NCI-H1105 (cell line): ENCODE data around the gene DYDC2.
A peak's percentile ranks its signal among the peaks of the same experiment; 100 is the strongest.
"Not testable (repeated sequence)": the region's sequence is repeated elsewhere in the genome, so short reads cannot be mapped to it uniquely, and the experiment has no call there.

Source experiments
- DNase-seq: peaks from one replicate; lab custom pipeline; 2025; lab: John Stamatoyannopoulos, UW

The DYDC2 gene

DNA sequence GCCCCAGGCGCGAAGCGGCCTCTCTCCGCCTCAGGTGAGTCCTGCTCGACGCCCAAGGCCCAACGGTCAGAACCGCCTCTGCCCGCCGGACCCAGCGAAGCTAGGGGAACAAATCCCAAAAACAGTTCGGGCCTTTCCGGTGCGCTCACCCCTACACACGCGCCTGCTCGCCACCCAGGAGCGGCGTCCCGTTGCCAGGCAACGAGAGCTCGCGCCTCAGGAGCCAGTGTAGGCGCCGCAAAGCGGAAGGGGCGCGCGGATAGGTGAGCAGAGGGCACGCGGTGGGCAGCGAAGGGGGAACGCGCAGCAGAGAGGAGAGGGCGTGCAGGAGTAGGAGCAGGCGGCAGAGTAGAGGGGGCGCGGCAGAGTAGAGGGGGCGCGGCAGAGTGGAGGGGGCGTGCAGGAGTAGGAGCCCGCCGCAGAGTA, at the start of gene DYDC2, which contains the start of gene DYDC1:
DYDC2 (plus strand) TSS at position 219 of the 426 bp plus-strand sequence. CDS start 5,663 bp downstream, outside the sequence.
DYDC1 (minus strand) TSS at position 193 of the 426 bp plus-strand sequence. CDS start 4,154 bp downstream, outside the sequence.
- DNase-seq = peak; percentile 82

GRCh38 chr10:80313523-80313922, 43.1 kb upstream of the DYDC2 start:
- no peak for DNase-seq

- DNase-seq = no peak
These were observed 41.2 kb upstream of the DYDC2 start for GRCh38 chr10:80315391-80315790.

DNA sequence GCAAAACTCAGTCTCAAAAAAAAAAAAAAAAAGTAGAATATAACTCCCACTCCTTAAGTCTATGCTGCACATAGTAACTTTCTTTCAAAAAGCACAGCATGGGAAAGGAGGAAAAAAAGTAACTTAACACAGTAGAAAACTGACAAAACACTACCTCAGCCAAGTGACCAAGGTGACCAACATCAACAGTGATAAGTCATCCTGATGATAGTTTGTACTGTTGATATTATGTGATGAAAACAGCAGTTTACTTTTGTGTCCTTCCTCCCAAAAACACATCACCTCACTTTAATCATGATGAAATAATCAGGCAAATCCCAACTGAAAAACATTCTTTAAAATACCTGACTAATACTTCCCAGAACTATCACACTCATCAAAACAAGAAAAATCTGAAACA, 37.8 kb upstream of the DYDC2 start:
- no peak for DNase-seq

DNA sequence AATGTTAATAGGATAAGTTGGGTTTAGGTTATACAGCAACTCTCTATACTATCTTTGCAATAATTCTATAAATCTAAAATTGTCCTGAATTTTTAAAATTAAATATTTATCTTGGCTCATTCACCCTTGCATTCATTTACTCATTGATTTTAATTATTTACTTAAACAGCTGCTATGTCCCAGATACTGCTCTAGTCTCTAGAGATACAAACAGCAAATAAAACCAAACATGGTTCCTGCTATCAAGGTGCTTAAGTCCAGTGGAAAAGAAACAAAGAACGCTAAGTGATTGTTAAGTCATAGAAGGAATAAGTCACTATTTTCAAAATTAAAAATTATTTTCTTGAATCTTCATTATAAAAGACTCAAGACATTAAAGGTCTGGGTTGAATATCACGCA, 37.3 kb upstream of the DYDC2 start:
- no peak for DNase-seq

- no peak for DNase-seq
These were observed 36.8 kb upstream of the DYDC2 start for GRCh38 chr10:80319725-80320290.

- no peak for DNase-seq
These were observed 36.2 kb upstream of the DYDC2 start for GRCh38 chr10:80320377-80320776.

DNA sequence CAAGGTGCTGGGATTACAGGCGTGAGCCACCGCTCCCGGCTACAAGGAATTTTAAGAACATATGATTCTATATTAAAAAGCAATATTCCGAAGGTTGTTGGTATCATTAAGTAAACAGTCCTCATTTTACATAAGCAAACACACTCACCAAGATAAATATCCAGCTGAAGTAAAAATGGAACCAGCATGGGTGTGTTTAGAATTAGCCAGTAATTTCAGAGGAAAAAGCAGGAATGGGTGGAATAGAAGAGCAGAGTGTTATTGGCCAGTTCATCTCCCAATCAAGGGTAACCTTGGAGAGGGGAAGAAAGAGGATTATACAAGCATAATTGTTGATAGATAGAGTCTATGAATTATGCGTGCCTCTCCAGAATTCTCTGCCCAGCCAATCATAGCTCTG, 35.4 kb upstream of the DYDC2 start:
- no peak for DNase-seq

DNA sequence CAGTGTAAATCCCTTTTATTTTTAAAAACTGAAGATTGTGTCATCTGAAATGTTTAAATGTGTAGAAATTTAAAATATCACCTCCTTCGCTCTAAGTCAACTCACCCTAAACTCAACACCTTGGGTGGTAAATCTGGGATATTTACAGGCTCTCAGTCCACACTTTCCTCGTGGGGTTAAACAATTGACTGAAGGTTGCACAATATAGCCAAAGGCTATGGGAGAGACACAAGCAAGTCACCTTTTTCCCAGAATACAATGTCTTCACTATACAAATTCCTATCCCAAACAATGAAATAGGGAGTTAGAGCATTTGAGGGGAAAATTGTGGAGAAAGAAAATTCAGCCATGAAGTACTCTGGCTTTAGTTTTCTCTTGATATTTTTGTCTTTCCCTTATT, 34.4 kb upstream of the DYDC2 start:
- DNase-seq = no peak

DNA sequence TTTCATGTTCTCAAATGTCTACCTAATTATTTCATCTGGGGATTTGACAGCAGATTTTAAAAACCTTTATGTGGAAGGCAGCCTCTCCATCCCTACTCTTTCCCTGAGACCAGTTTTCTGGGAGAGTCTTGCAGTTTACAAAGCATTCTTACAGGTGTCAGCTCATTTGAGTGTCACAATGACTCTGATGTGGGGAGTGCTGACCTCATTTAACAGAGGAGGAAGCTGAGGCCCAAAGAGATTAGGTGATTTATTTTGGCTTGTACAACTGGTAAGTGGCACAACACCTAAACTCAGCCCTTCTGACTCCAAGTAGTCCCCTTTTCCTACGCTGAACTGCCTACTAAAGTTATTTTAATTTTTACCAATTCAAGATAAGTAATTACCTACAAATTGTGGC, 33.9 kb upstream of the DYDC2 start:
- DNase-seq = no peak

- no peak for DNase-seq
These were observed 33.3 kb upstream of the DYDC2 start for GRCh38 chr10:80323311-80323710.

GRCh38 chr10:80324086-80324485, 32.5 kb upstream of the DYDC2 start:
- DNase-seq = no peak

GRCh38 chr10:80324891-80325364, 31.7 kb upstream of the DYDC2 start:
- no peak for DNase-seq

DNA sequence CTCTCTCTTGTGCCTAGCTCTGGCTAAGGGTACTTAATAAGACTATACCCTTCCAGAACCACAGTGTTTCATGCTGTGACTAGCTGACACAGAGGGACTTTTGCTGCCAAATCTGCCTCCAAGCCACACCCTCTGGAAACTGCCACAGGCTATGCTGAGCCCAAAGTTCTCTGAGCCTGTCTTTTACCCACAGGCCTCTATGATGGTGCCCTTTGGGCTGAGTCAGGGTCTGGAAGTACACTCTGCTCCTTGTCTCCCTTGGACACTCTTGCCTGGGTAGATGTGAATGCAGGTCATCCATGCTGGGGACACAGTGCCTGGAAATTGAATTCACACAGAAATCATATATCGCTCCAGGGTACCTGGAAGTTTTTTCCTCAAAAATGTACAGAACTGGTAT, 22.6 kb upstream of the DYDC2 start:
- no peak for DNase-seq

- DNase-seq = no peak
These were observed 12.3 kb upstream of the DYDC2 start for GRCh38 chr10:80344276-80344675.

GRCh38 chr10:80344912-80345311, 11.7 kb upstream of the DYDC2 start:
- no peak for DNase-seq

DNA sequence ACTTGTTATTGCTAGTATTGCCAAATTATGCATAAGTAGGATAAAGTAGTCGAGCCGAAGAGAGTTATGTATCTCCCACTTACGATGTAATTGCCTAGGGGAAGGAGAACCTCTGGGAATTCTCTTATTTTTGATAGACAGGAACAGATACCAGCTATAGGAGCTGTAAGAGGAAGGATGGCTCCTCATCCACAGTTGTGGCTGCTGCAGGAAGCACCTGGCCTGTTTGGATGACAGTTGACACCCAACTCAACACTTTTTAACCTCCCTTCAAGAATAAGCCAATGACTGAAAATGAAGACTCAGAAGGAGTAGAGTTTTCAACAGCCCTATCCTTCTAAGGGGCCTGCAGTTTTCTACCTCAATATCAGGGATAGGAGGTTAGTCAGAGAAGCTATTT, 6.3 kb upstream of the DYDC2 start:
- no peak for DNase-seq

DNA sequence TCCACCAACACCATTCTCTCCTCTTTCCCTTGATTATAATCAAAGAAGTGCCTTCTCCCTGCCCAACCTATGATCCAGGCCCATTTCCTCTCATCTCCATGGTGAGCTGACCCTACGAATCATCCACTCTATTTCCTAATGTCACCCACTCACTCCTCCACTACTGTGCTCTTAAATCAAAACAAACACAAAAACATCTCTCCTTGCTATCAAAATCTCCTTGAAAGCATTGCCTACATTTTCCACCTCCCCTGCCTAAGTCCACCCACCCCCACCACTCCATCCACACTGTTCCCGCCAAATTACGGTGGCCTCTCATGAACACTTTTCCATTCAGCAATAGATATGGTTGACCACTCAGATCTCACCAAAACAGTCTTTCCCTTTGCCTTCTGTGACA, 5.4 kb upstream of the DYDC2 start:
- DNase-seq = no peak

DNA sequence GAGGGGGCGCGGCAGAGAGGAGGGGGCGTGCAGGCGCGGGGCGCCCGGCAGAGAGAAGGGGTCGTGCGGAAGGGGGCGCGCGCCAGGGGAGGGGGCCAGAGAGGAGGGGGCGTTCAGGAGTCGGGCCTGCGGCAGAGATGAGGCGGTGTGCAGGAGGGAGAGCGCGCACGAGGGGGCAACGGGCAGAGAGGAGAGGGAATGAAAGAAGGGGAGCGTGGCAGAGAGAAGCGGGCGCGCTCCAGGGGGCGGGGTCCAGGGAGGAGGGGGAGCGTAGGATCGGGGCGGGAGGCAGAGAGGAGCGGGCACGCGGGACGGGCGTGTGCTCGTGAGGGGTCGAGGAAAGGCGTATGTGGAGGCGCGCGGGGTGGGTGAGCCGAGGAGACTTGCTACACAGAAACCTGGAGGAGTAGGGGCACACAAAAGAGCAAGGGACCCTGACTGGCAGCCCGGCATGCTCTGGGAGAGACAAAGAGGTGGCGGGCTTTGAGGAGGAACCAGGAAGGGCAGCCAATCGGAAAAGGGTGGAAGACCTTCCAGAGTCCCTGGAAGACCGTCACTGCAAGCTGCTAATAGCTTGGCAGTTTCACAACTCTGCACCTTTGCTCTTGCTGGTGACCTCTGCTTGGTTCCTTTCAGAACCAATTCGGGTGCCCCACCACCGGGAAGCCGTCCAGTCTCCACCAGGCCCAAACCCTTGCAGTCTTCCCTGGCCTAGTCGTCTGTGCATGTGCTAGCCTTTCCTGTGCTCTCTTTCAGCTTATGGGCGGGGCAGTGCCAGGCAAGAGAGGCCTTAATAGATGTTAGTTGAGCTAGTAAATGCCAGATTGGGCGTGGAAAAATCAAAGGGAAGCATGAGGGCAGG, 639 bp downstream of the DYDC2 start:
- DNase-seq = peak; percentile 27

DNA sequence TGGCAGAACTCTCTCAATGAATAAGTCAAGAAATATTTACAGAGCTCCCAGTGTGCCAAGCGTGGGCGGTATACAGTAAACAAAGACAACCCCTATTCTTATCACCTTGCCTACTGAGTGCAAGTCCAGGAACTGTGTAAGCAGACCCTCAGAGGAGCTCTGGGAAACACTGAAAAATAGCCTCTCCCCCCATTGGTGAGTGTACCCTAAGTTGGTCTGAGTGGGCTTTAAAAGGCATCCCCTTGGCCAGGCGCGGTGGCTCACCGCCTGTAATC, 1.2 kb downstream of the DYDC2 start:
- DNase-seq = no peak

DNA sequence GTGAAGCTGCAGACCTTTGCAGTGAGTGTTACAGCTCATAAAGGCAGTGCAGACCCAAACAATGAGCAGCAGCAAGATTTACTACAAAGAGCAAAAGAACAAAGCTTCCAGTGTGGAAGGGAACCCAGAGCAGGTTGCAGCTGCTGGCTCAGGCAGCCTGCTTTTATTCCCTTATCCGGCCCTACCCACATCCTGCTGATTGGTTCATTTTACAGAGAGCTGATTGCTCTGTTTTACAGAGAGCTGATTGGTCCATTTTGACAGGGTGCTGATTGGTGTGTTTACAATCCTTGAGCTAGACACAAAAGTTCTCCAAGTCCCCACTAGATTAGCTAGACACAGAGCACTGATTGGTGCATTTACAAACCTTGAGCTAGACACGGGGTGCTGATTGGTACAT, 2.3 kb downstream of the DYDC2 start:
- DNase-seq = not testable (repeated sequence)

- no peak for DNase-seq
These were observed 3.1 kb downstream of the DYDC2 start for GRCh38 chr10:80359644-80360043.

GRCh38 chr10:80365510-80365909, 8.9 kb downstream of the DYDC2 start:
- DNase-seq = no peak

DNA sequence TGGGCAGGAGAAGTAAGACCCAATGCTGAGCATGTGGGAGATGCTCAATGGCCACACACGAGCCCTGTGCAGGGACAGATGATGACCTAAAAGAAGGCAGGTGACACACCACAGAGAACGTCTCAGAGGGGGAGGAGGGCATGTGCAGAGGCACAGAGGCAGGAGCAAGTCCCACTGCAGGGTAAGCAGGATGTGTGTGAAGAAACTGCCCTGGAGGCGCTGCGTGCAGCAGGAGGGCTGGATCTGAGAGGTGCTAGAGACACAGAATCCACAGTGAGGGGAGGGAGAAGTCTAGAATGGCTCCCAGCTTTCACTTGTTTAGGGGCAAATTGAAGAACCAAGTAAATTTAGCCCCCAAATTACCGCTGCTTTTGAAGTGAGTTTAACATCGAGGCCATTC, 14.9 kb downstream of the DYDC2 start:
- no peak for DNase-seq
